HG03159 (cell line): ENCODE results near the gene YTHDC2.

ENCODE experiments used
- ATAC-seq: cut with Tn5 transposase; IDR thresholded peaks from one replicate; pipeline ENCODE4 v1.9.1; 2021; ENCODE audit warnings: mild to moderate bottlenecking, moderate library complexity; ENCODE audit not compliant: unreplicated experiment

Gene YTHDC2

DNA sequence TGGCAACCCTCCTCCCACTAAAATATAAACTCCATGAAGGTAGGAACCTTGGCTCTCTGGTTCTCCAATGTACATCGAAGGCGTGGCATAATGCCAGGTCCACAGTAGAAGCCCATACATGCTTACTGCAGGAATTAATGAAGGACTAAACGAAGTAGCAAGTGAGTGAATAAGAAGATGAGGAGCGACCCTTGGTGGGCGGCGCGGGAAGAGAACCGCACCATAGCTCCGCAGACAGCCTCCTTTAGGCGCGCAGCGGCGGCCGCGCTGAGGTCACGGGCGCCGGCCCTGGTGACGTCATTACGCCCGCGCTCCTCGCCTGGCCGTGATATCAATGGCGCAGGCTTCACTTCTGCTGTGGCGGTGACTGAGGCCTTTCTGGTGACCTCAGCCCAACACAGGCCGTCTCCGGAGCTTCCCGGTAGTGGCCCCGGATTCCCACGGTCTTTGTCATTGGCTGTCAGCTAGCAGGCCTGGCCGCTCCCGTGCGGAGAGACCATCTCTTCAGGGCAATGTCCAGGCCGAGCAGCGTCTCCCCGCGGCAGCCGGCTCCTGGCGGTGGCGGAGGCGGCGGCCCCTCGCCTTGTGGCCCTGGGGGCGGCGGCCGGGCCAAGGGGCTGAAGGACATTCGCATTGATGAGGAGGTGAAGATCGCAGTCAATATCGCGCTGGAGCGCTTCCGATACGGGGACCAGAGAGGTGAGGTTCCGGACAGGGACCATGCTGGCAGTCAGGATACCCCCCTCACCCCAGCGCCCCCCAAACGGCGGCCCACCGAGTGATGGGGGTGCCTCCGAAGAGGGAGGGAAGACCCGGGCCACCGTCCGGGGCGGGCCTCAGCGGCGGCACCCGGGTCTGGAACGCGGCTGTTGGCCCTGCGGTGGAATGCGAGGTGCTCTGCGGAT is at the start of gene YTHDC2:
TSS of gene YTHDC2 (plus strand) at position 311 of the 905 bp plus-strand sequence. CDS start at position 513, 202 bp downstream.
- peak; percentile 99 for ATAC-seq

DNA sequence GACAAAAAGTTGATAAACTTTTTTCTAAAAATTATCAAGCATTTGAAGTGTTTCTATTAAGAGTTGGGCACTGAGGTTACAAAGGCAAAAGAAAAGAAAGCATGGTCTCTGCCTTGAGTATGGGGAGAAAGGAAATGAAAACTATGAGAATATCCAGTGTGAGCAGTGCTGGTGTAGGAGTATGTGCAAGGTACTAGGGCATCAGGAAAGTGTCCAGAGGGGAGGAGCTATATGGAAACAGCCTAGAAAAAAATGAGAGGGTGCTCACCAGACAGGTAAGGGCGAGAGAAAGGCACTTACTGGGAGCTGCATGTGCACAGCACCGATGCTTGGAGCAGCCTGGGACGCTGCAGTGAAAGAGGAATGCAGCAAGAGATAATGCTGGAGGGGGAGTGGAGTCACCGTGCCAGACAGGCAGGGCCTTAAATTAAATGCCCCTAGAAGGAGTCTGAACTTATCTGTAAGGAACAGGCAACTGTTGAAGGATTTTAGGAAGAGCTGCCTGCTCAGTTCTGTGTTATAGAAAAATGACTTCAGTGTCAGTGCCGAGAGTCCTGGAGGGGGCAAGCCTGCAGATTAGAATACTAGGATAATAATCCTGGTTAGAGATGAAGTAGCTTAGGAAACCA is 39.3 kb upstream of the YTHDC2 start:
- ATAC-seq, result no peak

DNA sequence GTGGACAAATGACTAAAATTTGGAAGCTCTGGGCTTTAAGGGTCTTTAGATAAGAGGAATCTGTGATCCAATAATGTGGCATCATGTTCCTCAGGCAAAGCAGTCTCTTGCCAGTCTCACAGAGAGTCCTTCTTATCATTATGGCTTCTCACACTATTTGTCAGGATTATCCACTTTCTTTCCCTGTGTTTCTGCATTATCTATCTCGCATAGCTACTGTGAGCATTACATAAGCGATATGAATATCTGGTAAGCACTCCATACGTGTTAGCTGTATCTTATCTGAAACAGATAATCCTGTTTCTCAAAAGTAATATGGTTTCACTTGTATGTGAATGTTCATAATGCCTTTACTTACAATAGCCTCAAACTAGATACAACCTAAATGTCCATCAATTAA is 34.8 kb upstream of the YTHDC2 start:
- ATAC-seq, result no peak

DNA sequence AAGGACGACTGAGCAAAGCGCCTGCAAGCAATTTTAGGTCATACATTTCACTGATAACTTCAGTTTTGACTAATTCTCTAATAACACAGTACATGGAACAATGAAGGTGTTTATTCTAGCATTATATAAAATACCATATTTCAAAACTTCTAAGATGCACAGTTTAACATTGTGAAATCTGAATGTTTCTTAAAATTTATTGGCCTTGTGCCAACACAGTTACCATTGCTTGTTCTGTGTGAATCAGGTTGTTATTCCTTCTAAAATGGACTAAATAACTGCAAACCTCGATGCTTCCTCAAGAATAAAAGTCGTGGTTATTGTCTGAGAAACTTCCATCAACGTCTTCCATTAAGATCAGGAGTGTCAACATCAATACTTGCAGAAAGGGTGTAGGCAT is 33.3 kb upstream of the YTHDC2 start:
- ATAC-seq, result no peak

DNA sequence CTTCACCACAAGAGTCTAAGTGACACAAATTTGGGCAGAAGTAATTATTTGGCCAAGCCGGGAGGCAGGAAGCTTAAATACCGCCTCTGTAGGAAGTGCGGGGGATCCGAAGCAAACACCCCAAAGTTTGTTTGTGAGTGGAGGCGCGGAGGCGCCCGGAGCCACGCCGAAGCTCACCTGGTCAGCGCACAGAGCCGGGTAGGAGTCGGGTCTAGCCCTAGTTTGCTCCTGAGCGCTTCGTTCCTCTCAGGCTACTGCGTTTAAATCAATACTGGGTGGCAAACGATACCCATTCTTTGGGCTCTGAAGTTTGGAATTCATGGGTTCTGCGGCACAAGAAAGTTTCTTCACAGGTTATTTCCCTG is 26.1 kb upstream of the YTHDC2 start:
- no peak for ATAC-seq

DNA sequence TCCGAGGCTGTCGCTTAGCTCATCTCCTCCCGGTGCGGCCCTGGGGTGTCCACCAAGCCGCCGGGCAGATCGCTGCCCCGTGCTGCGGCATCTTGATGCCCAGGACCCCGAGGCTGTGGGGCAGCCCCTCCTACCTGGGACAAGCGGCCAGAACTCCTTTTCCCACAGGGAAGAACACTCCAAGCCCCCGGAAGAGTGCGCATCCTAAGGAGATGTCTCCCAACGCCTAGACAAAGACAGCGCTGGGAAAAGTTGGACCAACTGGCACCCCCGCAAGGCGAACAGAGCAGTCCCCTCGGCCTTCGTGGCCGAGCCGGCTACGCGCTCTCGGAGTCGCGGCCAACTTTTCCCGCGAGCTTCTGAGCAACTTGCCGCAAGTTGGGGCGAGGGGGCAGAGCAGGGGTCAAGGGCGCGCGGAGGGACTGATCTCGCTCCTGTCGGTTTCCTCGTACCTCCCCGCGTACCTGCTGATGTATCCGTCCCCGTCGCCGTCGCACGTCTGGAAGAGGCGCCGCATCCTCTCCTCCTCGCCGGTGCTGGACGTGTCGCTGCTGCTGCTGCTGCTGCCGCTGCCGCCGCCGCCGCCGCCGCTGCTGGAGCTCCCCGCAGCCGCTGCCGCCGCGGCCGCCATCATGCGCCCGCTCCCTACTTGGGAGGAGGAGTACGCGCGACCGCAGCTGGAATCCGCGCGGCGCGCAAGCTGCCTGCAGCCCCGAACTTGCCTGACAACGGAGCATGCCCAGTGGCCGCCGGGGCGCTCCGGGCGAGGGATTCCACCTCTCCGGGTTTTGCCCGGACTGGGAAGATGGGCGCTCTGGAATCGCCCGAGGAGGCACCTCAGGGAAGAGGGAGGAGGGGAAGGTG is 25.5 kb upstream of the YTHDC2 start, which contains the start of gene MCC:
TSS of gene MCC (minus strand) at position 673 of the 864 bp plus-strand sequence.
- ATAC-seq, result peak; percentile 50

DNA sequence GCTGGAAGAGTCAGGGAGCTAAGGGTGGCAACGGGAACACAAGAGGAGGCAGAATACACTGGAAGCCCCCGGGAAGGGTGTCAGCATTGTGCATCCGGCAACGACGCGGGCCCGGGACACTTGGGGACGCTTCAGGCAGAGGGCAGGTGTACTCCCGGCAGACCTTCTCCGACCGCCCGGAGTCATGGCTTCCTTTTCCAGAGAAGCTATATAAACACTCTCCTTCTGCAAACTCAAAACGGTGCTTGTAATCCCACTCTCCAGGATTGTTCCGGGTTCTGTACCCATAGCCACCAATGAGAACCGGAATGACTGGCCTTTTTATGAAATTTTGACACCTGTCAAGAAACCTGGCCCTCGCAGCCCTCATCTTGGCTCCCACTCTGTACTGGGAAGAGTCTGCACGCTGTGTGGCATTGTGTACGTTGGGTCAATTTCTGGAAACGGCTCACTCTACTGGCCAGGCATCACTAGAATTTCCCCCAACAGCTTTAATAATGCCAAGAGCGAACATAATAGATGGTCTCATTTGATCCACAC is 24.8 kb upstream of the YTHDC2 start:
- ATAC-seq, result peak; percentile 14

DNA sequence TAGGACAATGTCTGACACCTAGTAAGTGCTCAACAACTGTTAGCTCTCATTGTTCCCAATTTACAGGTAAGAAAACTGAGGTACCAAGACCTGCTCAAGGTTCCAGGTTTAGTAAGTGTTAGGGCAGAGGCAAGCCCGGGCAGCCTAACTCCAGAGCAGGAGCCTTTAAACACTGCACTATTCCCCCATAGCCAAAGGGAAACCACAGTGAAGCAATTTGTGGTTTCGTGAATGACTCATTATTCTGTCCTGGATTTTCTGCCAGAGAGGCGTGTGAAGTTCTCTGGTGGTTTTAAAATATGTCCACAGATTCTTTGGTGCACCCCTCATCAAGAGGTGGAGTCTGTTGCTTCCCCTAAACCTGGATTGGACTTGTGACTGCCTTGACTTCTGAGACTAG is 24.2 kb upstream of the YTHDC2 start:
- ATAC-seq, result peak; percentile 46

DNA sequence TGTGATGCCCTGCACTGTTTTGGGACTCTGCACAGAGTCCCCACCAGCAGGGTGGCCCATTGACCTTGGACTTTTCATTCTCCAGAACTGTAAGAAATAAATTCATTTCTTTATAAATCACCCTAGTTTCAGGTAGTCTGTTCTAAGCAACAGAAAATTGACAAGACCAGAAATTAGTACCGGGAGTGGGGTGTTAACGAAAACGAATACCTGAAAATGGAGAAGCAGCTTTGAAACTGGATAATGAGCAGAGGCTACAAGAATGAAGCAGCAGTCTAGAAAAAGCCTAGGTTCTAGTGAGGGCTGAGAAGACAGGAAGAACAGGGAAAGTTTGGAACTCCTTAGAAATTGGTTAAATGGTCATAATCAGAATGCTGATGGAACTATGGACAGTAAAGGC is 23.2 kb upstream of the YTHDC2 start:
- no peak for ATAC-seq

DNA sequence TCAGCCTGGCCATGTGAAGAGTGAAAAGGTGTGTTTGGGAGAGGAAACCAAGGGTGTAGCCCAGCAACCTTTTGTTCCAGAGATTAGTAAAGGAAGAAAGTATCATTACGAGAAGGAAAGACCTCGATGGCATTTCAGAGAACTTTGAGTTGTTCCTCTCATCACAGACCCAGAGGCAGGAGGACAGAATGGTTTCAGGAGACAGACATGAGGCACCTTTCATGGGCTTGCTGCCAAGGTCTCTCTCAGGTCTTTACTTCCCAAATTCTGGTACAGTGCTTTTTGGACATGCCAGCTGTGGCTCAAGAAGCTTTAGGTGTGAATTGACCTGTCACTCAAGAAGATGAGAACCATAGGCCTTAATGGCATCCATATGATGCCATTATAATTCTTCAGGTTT is 22.5 kb upstream of the YTHDC2 start:
- no peak for ATAC-seq

DNA sequence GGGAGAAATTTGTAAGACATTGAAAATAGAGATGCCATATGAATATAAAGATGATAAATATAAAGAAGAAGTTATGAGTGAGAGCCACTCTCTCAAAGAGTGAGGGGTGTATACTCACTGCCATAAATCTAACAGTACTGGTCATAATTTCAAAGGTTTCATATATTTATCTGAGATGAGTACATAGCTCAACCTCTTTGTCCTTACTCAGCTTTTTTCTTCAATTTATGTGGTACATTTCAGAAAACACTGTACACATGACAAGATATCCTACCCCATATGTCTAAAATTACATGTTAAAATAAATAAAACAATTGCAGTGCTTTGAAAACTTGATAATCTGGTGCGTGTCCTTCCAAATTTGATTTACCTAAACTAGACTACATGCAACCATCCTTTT is 20.0 kb upstream of the YTHDC2 start:
- ATAC-seq, result no peak

DNA sequence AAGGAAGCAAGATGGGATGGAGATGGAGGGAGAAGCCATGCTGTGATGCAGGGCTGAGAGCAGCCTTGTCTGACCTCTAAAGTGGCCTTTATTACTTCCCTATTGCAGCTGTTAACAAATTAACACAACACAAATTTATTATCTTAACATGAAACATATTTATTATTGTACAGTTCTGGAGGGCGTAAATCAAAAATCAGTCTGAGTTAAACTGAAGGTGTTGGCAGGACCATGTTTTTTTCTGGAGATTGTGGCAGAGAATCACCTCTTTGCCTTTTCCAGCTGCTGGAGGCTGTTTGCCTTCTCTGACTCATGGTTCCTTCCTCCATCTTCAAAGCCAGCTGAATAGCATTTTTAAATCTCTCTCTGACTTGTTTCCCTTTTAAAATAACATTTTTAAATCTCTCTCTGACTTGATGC is 18.1 kb upstream of the YTHDC2 start:
- ATAC-seq, result no peak

DNA sequence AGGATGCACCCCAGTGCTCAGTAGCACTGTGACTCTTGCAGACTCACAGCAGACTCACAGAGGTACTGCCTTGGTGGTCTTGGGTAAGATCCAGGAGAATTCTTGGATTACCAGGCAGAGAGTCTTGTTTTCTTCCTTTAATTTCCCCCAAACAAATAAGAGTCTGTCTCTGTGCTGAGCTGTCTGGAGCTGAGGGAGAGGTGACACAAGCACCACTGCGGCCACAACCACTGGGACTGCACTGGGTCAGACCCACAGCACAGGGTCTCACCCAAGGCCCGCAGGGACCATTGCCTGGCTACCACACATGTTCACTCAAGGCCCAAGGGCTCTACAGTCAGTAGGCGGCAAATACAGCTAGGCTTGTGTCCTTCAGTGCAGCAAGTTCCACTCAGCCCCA is 11.4 kb upstream of the YTHDC2 start:
- no peak for ATAC-seq

DNA sequence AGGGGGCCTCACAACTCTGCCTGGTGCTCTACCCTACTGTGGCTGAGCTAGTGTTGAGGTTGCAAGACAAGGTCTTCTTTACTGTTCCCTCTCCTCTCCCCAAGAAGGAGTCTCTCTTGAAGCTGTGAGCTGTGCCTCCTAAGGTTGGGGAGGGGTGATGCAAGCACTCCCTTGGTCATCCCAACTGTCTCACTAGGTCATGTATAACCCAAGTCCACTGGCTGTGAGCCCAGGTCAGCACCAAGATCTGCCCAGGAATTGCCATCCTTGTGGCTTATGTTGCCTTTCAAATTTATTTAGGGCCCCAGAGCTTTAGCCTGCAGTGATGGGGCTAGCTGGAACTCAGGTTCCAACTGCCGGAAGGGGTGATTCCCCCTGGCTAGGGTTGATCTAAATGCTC is 10.3 kb upstream of the YTHDC2 start:
- ATAC-seq, result no peak

DNA sequence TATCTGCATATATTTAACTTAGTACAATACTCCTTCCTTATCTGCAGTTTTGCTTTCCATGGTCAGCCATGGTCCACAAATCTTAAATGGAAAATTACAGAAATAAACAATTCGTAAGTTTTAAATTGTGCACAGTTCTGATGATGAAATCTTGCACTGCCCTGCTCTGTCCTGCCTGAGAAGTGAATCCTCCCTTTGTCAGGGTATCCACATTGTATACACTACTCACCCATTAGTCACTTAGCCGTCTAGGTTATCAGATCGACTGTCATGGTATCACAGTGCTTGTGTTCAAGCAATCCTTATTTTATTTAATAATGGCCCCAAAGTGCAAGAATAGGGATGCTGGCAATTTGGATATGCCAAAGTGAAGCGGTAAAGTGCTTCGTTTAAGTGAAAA is 8.3 kb upstream of the YTHDC2 start:
- ATAC-seq, result no peak

DNA sequence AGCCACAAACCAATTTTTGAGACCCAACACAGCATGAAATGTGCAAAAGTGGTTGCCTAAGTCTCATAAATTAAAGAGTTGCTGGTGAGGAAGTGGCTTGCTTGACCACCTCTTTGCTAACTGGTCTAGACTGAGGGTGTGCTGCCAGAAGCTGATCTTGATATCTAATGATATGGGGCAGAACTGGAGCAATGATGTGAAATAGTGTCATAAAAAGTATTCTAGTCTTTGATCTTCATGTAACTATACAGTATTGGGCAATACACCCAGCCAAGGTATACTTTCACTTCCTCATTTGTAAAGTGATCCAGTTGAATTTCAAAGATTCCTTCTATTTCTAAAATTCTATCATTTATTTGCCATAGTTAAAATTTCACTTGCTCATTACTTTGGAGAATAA is 5.9 kb upstream of the YTHDC2 start:
- no peak for ATAC-seq

DNA sequence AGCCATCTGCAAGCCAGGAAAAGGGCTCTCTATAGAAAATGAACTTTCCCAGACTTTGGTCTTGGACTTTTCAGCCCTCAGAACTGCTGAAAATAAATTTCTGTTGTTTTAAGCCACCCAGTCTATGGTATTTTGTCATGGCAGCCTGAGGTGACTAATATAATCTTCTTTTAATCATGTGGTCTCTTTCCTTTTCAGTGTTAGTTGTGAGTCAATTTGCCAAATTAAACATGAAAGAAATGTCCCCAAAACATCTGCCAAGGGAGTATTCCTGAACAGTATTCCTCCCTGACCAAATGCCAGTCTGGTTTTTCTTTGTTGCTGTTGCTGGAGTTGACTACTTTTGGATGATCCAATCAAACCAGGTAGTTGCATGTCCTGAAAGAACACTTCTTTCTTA is 4.7 kb upstream of the YTHDC2 start:
- ATAC-seq, result no peak

DNA sequence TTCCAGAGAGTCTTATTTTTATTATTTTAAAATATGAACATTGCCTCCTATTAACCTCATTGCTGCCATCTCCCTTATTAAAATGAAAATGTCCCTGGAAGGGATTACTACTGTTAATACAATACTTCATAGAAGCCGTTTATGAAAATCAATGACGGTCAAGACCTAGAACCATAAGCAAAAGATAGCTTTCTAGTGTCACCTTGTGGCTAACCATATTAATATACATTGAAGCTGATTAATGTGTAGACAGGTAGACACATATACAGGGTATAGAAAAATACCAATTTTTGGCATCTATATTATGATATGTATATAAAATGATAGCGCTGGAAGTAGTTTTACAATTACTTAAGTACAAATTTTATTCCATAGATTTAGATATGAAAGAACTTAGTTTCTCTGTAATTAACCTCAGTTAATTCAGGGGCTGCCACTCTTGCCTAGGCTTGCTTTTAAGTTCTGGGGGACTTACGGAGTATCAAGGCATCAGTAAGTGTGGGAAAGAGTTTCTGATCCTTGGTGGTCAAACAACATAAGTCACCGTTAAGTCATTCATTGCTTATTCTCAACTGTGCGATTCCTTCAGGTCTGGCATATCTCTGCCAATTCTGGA is 2.5 kb upstream of the YTHDC2 start:
- no peak for ATAC-seq

DNA sequence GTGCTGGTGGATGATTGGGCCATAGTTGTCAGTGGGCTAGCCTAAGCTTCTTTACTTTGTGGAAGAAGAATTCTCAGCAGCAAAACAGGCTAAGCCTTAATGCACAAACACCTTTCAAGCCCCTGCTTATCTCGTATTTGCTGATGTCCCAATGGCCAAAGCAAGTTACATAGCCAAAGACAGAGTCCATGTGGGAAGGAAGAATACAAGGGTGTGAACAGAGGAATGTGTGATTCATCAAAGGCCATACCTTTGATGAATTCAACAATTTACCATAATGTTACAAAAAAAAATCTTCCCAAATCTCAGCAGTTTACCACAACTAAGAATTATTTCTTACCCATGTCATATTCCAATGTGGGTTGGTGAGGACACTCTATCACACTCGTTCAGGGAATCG is 1.2 kb upstream of the YTHDC2 start:
- no peak for ATAC-seq

DNA sequence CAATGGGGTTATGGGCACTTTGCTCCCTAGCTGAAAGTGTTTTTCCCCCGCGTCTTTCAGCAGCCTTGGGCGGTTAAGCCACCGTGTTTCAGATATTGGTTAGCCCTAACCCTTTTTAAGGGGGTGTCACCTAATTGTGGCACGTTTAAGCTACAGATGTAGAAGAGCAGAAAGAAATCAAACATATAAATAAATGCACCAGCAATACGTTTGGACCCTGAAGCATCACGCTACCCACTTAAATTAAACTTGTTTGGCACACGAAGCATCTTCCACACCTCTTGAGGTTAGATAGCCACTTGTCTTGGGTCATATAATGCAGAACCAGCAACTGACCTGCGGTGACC is 768 bp downstream of the YTHDC2 start:
- no peak for ATAC-seq

DNA sequence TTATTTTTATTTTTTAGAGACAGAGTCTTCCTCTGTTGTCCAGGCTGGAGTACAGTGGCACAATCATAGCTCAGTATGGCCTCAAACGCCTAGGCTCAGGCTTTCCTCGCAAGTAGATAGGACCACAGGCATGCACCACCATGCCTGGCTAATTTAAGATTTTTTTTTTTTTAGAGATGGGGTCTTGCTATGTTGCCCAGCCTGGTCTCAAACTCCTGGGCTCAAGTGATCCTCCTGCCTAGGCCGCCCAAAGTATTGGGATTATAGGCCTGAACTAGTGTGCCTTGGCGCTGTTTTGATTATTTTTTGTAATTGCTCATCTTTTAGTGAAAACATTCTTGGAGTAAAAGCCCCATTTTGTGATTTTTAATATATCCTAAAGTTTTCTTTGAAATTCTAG is 5.4 kb downstream of the YTHDC2 start:
- ATAC-seq, result no peak
